Ramos (cell line): ENCODE data around the gene RAI1.
"Not testable (repeated sequence)": the region's sequence is repeated elsewhere in the genome, so short reads cannot be mapped to it uniquely, and the experiment has no call there.

Experiments
- in situ Hi-C: fragments of 300-500 bp; cut with MboI; formaldehyde crosslinking; loops from one replicate; pipeline ENCODE4 v1.14.3; 2022; ENCODE audit warnings: low sequenced_read_pairs; ENCODE audit not compliant: unreplicated experiment

Gene RAI1

DNA sequence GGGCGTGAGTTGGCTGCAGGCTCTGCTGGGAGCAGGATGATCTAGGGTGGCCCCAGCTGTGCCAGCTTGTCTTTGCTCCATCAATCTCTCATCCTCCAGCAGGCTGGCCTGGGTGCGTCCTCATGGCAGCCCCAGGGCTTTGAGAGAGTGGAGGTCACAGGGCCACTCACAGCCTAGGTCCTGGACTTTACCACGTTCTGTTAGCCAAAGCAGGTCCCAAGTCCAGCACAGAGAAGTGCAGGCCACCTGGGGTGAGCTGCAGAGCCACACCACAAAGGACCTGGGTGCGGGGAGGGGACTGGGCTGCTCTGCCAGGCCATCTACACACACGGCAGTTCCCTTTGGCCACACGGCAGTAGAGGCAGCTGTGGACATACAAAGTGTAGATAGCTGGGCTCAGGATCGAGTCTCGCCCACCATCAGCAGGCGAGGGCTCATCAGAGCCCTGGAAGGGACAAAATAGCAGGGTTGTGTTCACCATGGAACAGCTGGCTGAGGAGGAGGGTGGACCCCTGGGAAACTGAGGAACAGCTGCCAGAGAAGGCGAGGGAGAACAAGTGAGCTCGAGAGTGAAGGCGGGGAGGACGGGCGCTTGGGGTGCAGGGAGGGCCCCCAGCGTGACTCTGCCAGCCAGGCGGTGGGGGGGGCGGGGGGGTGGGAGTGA, 125.5 kb downstream of the RAI1 start:
- in situ Hi-C loops: no loop called here

GRCh38 chr17:17807440-17807839, 126.2 kb downstream of the RAI1 start:
- in situ Hi-C loops: no loop called here

DNA sequence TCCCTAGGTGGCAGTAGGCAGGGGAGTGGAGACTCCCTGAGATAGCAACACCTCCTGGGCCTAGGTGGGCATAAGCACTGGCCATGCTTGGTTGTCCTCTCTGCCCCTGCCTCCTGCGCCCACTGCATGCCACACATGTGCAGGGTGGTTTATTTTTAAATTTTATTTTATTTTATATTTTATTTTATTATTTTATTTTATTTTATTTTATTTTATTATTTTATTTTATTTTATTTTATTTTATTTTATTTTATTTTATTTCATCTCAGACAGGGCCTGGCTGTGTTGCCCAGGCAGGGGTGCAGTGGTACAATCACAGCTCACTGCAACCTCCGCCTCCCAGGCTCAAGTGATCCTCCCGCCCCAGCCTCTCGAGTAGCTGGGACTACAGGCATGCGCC, 126.9 kb downstream of the RAI1 start:
- in situ Hi-C loops: not testable (repeated sequence)

GRCh38 chr17:17808706-17809432, 127.6 kb downstream of the RAI1 start:
- in situ Hi-C loops: no loop called here

GRCh38 chr17:17809531-17810083, 128.3 kb downstream of the RAI1 start:
- in situ Hi-C loops: loop anchor here (5.0 kb wide), 1 partner anchor 53 kb away; no protein-coding TSS in a partner anchor

GRCh38 chr17:17810084-17810894, 129.0 kb downstream of the RAI1 start:
- in situ Hi-C loops: loop anchor here (5.0 kb wide), 1 partner anchor 52 kb away; no protein-coding TSS in a partner anchor

DNA sequence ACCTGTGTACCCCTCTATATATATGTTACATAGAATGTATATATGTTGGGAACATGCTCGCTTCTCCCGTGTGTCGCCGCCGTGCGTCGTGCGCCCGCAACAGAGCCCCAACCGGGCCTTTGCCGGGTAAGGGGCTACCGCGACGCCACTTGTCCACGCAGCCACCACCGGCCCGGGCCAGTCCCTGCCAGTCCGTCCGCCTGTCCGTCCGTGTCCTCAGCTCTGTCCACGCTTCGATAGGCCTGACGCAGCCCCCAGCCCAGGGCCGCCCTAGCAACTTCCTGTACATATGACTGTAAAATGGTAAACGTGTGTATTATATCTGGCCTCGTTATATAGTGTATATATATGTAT, 129.6 kb downstream of the RAI1 start:
- in situ Hi-C loops: loop anchor here (5.0 kb wide), 1 partner anchor 51 kb away; no protein-coding TSS in a partner anchor

GRCh38 chr17:17811381-17812210, 130.3 kb downstream of the RAI1 start:
- in situ Hi-C loops: loop anchor here (5.0 kb wide), 1 partner anchor 51 kb away; no protein-coding TSS in a partner anchor

DNA sequence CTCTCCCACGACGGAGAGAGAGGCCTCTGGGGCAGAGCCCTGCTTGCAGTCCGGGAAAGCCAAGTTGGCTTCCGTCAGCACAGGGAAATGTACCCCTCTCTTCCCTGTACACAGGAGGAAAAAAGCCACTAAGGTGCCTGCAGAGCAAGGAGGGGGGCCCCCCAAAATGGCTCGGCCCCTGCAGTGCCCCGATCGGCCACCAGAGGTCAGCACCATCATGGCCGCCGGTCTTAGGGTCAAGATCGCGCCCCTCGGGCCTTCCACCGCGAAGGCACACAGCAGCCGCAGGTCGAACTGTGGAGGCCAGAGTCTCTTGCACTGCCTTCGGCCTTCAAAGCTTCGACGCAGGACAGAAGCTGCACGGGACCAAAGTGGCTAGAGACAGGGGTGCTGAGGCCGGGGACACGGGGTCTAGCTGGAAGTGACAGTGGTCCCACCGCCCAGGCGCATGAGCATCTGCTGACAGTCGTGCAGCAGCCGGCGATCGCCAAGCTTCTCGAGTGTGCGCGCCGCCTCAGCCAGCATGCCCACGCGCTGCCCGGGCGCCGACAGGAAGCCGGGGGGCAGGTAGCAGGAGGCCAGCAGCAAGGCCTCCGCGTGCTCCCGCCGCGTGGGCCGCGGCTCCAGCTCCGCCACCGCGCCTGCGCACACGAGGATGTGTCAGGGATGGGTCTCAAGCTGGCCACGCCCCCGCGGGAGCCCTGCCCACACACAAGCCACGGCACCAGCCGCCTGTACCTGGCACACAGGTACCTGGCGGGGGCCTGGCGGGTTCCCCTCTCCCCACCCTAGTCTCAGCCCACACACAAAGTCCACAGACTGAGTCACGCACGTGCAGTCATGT, 131.2 kb downstream of the RAI1 start:
- in situ Hi-C loops: loop anchor here (5.0 kb wide), 1 partner anchor 50 kb away; no protein-coding TSS in a partner anchor

GRCh38 chr17:17813055-17813724, 131.9 kb downstream of the RAI1 start:
- in situ Hi-C loops: loop anchor here (5.0 kb wide), 1 partner anchor 49 kb away; no protein-coding TSS in a partner anchor

- in situ Hi-C loops: loop anchor here (5.0 kb wide), 1 partner anchor 49 kb away; no protein-coding TSS in a partner anchor
Observed at GRCh38 chr17:17813725-17814095, 132.5 kb downstream of the RAI1 start.

GRCh38 chr17:17814162-17815061, 133.2 kb downstream of the RAI1 start:
- in situ Hi-C loops: loop anchor here (5.0 kb wide), 1 partner anchor 48 kb away; no protein-coding TSS in a partner anchor

DNA sequence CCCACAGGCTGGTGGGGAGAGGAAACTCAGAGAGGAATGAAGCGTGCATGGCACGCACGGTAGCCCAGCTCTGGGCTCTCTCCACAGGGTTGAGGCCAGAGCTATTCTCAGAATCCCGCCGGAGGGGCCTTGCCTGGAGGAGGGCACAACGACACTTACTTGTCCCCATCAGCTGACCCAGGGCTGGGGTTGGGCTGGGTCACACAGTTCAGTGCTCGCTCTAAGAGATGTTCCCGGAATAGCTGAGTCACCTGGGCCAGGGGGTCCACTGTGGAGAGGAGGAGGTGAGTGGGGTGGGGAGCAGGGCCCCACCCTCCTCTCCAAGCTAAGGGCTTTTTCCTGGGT, 133.8 kb downstream of the RAI1 start:
- in situ Hi-C loops: no loop called here

DNA sequence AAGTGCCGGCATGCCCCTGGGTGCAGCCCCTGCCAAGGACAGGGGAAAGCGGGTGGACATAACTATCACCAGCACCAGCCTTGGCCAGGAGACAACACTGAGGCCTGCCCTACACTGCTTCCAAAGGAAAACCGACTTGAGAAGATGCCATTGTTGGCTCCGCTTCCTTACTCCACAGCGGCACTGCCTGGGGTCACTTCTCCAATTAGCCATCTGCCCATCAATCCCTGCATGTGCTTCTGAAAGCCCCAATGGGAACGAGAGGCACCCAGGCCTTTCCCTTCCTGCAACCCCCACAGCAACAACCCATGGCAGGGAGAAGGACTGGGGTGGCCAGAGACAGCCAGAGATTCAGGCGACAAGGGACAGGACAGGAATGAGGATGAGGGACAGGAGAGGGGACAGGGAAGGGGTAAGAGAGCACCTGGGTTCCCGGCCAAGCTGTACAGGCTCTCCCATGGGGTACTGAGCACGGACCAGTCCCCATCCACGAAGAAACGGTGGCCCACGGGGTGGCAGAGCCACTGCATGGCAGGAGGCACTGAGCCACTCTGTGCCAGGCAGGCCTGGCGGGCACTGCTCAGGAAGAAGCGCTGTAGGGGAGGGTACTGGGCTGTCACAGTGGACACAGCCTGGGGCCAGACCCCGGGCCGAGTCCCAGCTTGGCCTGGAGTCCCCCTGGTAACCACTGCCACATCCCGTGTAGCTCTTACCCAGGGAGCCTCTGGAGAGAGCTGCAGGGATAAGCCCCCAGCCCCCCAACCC, 134.4 kb downstream of the RAI1 start:
- in situ Hi-C loops: no loop called here

- in situ Hi-C loops: no loop called here
Observed at GRCh38 chr17:17816240-17816814, 135.1 kb downstream of the RAI1 start.
